Measurements from ENCODE around the gene PLK1.

PLK1 gene

DNA sequence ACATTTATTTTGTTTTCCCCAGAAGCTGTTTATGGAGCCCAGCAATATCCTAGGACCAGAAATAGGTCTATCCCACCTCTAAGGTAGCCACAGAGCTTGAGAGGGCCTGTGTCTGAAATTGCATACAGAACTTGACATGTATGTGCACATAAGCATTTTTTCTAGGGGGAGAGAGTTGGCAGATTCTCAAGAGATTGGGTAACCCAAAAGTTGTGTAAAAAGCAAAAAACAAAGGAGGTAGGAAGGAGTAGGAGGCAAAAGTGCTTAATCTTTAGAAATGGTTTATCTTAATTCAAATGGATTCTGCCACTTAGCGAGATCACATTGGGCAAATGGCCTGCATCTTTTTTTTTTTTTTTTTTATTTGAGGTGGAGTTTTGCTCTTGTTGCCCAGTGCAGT lies 3.5 kb downstream of the PLK1 start:
- no peak for DNase-seq

DNA sequence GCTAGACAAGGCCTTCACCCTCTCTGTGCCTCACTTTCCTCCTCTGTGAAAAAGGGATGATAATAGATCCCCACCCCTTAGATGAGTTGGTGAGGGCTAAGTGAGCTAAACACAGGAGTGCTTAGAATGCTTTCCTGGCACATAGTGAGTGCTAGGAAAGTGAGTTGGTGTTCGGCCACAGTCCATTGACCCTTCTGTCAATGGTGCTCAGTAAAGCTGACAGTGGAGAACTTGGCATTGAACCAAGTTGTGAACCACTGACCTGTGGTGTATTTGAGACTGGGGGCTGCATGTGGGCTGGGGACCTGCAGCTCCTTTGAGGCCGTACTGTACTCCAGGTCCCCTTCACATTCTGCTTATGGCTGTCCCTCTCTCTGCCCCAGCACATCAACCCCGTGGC lies 4.8 kb downstream of the PLK1 start:
- DNase-seq = no peak

DNA sequence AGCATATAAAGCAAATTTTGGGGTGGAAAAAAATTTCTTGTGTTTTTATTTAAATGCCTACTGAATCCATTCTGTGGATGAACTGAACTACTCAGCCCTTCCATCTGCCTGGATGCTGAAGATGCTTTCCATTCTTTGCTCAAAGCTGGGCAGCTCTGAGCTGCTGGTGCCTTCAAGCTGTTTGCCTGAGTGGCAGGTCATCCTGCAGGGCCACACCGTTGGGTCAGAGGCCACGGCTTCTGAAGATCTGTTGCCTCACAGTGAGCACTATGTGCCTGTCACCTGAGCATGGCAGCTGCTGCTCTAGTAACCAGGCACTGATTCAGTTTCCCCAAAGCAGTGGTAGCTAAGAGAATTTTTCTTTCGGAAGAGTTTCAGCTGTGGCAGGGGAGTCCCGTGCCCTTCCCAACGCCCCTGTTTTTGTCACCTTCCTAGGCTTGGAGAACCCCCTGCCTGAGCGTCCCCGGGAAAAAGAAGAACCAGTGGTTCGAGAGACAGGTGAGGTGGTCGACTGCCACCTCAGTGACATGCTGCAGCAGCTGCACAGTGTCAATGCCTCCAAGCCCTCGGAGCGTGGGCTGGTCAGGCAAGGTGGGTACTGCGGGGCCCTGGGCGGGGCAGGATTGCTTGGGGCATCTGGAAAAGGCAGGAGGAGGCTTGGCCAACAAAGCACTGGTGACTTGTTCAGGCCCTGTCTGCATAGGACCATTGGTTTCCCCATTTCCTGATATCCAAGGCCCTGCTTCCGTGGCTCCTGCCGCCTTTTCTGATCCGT lies 8.5 kb downstream of the PLK1 start:
- DNase-seq = no peak

DNA sequence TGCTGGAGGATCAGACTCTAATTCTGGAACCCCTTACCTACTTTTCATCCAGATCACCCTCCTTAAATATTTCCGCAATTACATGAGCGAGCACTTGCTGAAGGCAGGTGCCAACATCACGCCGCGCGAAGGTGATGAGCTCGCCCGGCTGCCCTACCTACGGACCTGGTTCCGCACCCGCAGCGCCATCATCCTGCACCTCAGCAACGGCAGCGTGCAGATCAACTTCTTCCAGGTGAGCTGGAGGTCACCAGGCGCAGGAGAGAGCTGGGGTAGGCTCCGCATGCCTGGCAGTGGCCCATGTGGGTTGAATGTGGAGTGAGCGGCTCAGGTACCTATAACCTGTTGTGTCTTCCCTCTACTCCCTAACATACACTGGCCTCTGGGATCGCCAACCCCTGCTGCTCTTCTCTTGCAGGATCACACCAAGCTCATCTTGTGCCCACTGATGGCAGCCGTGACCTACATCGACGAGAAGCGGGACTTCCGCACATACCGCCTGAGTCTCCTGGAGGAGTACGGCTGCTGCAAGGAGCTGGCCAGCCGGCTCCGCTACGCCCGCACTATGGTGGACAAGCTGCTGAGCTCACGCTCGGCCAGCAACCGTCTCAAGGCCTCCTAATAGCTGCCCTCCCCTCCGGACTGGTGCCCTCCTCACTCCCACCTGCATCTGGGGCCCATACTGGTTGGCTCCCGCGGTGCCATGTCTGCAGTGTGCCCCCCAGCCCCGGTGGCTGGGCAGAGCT lies 10.9 kb downstream of the PLK1 start:
- DNase-seq = no peak

DNA sequence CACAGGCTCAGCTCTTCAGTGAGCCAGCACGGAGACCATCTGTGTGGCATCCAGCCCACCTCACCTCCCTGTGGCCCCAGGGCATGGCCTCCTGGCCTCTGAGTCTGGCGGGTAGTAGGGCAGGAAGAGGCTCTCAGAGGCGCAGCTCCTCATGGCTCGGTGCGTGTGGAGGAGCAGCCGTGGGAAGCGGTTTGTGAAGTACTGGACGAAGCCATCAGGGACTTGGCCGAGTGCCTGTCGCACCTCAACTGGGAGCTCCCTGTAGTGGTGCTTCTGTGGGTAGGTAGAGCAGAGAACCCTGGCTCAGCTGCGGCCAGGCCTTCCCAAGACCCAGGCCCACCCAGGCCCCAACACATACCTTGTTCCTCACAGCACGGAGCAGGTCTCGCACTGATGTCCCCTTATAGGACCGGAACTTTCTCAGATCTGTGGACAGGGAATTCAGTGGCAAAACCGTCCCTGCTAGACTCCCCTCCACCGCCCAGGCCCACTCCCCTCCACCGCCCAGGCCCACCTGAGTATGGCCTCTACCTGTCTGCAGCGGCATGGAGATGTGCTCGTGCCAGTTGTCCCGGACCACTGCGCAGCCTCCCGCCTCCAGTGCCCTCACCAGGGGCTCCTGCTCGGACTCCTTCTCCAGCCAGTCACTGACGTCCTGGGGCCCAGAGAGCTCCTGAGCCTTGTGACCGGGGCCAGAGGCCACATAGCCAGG lies 12.2 kb downstream of the PLK1 start:
- no peak for DNase-seq

DNA sequence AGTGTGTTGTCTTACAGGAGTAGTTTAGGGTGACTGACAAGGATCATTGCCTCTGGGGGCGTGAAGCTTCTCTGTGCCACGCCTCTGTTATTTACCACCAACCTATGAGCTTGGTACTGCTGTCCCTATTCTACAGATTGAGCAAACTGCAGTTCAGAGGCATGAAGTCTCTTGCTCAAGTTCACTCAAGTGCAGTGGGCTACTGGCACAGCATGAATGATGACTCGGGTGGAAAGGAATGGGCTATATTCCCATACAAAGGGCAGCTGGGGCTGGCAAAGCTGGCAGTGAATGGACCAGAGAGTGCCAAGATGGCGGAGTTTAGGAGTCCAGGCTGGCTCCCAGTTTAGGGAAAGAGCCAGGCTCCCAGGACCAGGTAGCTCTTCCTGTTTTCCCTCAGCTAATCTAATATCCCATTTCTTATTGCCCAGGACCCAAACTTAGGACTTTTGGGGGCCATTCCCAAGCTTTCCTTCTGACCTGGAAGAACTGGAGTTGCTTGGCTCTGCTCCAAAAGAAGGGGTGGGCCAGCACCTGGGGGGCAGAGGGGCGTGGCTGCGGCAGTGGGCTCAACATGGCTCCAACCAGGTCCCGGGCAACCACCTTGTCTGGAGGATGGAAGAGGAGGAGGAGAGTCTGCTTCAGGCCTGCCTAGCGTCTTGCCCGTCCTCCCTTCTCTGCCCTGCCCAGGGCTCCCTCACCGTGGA lies 12.9 kb downstream of the PLK1 start:
- DNase-seq = no peak

DNA sequence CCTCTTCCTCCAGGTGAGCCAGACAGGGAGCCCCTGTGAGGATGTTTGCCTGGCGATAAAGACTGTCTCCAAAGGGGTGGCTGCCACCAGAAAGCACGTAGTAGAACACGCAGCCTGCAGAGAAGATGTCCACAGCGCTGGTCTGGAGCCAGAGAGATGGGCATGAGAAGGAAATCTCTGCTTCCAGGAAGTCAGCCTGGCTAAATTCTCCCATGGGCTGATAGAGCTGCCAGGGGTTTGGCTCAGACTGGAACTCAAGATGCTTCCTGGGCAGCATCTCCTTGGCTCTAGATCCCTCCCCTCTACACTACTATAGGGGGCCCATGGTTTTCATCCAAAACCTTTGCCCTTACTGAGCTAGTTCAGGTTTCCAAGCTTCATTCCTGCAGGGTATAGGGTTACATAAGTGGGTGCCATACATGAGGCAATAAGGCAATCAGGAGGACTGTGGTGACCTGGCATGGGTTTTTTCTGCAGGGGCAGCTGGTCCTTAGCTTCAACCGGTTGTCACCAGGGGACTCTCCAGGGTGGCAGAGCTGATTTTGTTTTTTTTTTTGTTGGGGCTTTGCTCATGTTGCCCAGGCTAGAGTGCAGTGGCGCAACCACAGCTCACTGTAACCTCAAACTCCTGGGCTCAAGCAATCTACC lies 13.6 kb downstream of the PLK1 start:
- DNase-seq = no peak

DNA sequence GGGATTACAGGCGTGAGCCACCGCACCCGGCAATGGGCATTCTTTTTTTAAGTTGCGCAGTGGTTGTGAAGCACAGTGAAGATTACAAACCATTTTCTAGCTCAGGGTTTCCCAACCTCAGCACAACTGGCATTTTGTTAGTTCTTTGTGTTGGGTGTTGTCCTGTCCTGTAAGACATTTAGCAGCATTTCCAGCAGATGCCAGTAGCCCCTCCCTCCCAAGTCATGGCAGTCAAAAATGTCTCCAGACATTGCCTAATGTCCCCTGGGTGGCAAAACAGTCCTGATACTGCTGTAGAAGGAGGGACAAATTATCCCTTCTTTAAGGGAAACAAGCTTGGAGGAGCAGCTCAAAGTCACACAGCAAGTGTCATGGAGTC lies 15.6 kb downstream of the PLK1 start:
- no peak for DNase-seq

DNA sequence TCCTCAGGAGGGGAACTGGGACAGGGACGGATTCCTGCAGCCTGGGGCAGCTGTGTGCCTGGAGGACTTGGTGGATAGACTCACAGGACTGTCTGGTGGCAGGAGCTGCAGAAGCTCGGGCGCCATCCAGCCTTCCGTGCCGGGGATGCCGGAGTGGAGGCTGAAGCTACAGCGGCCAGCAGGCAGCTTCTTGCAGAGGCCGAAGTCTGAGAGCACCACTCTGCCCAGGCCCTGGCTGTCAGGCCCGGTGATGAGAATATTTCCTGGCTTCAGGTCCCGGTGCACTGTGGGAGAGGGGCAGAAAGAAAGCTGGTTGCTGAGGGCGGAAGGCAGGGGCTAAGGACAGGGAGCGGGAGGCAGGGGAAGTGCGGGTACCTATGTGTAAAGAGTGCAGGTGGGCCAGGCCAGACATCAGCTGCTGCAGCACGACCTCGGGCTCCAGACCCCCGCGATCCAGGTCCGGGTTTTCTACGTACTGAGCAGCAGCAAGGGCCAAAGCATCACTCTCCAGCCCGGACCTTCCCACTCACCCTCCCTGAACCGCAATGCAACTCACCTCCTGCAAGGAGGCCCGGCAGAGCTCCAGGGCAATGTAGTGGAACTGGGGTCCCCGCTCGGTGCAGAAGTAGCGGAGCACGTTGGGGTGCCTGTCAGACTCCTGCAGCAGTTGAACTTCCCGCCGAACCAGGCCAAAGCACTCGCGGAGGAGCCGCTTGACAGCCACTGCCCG lies 16.1 kb downstream of the PLK1 start:
- no peak for DNase-seq

DNA sequence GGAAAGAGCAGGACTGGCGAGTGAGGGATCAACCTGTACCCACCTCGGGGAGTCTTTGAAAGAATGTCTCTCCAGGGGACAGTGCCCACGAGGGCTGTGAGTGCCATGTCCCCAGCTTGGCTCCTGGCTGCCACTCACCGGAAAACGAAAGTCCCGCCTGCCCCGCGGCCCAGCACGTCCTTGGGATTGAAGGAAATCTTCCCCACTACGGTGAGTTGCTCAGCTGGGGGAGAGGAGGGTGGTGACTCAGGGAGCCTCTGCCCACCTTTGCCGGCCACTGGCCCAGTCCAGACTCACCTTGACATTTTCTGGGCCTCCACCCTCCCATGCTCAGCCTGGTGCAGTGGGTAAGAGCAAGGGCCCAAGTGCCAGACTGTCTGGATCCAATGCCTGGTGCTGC lies 17.1 kb downstream of the PLK1 start:
- no peak for DNase-seq

DNA sequence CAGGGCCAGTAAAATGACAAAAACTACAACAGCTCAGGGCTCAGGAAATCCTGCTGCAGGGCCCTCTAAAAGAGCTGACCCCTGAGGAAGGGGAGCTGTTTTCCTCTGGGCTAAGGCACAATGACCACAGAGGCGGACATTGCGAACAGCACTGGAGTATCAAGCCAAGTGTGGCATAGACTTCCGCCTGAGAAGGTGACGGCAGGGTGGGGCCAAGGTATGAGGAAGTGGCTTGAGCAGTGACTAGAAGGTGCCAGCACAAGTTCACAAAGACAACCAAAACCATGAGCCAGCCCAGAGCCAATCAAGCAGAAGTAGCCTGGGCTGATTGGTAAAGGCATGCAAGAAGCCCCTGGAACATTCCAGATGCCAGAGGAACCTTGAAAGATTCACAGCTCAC lies 20.4 kb downstream of the PLK1 start:
- no peak for DNase-seq

DNA sequence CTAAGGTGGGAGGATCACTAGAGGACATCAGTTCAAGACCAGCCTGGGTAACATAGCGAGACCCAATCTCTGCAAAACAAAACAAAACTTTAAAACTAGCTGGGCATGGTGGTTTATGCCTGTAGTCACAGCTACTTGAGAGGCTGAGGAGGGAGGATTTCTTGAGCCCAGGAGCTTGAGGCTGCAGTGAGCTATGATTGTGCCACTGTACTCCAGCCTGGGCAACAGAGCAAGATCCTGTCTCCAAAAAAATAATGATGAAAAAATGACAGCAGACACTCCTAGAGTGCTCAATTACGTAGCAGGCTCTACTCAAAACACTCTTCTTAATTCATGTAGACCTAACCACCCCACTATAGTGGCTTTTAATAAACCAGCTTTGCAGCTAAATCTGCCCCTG lies 21.4 kb downstream of the PLK1 start:
- no peak for DNase-seq

DNA sequence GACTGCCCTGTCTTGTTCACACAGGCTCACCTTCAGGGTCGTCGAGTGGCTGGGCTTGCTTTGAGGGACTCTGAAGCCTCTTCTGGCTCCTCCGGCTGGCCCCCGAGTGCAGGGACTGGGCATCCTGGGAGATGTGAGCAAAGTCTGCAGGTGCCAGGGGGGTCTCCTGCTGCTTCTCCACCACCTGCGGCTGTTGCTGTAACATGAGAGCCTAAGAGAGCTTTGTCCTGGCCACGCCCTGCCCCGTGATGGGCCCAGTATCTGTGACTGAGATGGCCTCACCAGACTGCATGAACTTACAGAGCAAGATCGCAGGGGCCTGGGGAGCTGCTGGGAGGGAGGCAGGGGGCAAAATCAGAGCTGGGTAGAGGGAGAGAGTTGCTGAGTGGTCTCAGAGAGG lies 21.8 kb downstream of the PLK1 start:
- DNase-seq = no peak

DNA sequence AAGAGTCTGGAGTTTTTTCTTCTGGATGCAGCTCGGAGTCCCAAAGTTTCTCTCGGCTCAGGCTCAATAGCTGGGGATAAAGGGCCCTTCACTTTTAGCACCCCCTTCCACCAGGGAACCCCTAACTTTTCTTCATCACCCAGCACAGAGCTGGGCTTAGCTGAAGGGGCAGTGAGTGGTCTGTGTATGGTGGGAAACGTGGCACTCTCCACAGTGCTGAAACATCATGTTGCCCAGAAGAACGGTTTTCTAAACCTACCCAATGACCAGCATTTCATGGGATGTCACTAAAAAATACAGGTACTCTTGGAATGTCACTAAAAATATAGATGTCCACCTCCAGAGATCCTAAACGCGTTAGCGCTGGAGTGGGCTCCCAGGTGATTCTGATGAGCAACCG lies 22.4 kb downstream of the PLK1 start:
- no peak for DNase-seq

DNA sequence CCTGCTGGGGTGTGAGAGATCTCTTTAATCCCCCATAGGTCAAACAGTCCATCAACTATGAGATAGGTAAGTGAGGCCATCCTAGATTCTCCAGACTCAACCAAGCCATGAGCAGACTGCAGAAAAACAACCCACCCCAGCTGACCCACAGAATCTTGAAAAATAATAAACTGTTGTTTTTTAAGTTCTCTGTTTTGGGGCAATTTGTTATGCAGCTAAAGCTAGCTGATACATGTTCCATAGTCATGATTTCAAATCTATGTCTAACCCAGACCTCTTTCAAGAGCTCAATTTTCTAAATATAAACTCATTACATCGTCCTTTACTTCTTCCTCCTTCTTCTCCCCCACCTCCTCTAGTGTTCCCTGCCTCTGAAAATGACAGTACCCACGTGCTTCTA lies 24.3 kb downstream of the PLK1 start:
- no peak for DNase-seq

DNA sequence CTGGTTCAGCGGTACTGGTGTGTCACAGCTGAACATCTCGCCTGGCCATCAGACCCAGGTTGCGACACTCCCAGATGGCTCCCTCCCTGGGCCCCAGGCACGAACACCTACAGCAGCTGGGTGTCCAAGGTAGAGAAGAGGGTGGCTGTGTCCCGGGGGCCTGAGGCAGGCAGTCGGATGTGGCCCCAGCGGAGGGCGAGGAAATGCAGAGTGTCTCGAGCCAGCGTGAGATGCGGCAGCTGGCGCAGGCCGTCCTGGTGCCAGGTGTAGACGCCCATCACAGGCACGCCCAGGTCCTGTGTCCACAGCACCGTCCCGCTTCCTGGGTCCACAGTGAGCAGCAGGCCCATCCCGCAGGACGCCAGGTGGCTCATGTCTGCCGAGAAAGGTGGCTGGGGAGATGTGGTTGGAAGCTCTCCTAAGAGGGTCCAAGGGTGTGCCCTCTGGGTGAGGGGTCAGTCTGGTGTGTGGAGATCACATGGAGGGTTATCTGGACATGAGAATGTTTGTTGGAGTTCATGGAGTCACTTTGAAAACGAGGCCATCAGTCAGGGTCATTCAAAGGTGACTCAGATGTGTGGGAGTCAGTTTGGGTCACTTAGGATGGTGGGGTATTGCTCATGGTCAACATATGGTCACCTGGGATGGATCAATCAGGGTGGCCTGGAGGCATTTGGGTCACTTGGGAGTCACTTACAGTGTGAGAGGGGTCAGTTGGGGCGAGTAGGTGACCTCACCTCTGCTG lies 26.3 kb downstream of the PLK1 start:
- DNase-seq = no peak

DNA sequence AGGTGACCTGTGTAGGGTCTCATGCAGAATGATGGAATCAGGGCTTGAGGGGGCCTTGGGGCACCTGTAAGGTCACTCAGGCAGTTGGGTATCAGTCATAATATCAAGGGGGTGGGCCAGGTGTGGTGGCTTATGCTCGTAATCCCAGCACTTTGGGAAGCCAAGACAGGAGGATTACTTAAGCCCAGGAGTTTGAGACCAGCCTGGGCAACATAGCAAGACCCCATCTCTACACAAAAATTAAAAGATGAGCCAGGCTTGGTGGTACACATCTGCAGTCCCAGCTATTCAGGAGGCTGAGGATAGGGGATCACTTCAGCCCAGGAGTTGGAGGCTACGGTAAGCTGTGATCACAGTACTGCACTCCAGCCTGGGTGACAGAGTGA lies 26.8 kb downstream of the PLK1 start:
- DNase-seq = no peak

DNA sequence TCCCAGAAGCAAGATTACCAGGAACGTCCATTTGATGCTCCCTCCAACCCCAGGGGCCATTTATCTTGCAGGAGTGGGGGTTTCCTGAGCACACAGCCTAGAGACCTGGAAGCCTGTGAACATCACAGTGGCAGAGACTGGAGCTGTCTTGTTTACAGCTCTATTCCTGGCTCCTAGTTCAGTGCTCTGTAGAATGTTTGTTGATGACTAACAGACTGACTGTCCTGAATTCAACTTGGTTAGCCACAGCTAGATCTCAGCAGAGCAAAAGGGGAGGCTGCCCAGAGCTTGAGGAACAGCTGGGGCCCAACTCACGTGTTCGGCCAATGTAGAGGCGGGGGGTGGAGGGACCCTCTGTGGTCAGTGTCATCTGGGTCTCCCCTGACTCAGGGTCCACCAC lies 27.8 kb downstream of the PLK1 start:
- DNase-seq = no peak

DNA sequence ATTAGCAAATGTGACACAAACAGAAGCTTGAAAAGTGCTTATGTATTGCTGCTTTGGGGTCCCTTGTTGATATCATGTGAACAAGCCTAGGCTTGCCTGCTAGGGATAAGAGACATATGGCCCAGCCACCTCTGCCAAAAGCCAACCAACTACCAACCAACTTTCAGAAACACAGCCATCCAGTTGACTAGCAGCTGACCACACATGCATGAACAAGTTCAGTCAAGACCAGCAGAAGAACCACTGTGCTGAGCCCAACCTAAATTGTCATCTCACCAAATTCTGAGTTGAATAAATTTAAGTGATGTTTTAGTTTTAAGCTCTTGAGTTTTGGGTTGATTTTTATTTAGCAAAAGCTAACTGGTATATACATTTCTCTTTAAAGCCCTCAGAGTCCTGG lies 30.8 kb downstream of the PLK1 start:
- DNase-seq = no peak

DNA sequence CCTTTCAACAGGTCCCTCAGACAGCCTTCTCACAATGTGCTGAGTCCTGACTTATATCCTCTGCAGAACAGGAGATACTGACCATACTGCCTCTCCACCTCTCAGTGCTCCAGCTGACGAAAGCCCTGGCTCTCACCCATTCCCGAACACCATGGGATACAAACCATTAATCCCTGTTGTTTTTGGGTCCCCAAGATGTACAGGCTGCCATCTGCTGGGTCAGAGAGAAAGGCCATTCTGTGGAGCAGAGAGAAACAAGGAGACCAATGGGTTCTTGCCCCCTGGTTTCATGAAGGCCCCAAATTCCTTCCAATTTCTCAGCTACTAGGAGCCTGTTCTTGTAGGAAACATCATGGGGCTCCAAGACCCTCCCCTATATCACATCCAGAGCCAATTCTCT lies 31.3 kb downstream of the PLK1 start:
- no peak for DNase-seq

DNA sequence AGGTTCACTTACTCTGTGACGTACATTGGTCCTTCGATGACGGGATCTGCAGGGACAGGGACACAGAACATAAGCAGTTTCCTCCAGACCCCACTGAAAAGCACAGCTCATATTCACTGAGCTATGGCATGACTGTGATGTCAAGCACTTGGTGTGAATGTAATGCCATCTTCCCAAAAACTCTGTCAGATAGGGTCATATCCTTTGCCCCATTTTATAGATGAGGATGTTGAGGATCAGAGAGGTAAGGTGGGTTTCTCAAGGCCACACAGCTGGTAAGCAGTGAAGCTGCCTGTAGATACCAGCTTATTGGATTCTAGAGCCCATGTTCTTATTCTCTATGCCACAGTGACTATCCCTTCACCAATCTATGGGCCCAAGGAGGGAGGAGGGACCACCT lies 31.8 kb downstream of the PLK1 start:
- no peak for DNase-seq

DNA sequence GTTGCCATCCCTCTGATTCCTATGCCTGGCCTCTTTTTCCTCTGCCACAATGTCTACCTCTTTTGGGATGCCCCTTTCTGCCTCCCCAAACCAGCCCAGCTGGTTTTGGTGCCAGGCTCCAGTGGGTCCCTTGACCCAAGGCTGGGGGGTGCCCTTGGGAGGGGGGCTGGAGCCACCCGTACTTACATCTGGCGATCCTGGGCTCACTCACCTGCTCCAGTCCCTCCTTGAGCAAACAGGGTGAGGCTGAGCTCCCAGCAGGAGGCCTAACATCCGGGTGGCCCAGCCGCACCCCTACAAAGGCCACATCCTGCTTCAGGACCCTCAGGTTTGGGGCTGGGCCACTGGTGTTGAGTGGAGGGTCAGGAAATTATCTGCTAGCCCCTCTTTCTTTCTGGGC lies 33.1 kb downstream of the PLK1 start:
- no peak for DNase-seq
